GM12878 (cell line): ENCODE results near the gene CLDN9. TPM values are rescaled to one million over a fixed set of nuclear protein-coding genes. Genes with fewer than 3 reads are reported as not detected.

Experiments
- ATAC-seq: fragments of 200-7000 bp; cut with Tn5 transposase; 3 replicates; pipeline ENCODE4 v1.9.1; 2020; ENCODE audit warnings: mild to moderate bottlenecking, moderate library complexity
- BruUV-seq: library from RNA; stranded (reverse); fragments of 400-500 nt; replicated peaks from 2 replicates; lab custom pipeline; 2021; lab: Mats Ljungman, UMichigan
- CTCF ChIA-PET: fragments of 300-600 bp; sonication (Branson Sonifier 250); formaldehyde crosslinking; extraction: SDS; loops from one replicate; lab custom pipeline; 2021; ENCODE audit warnings: inconsistent platforms; lab: Yijun Ruan, JAX
- POLR2A ChIA-PET: fragments of 350-600 bp; formaldehyde crosslinking; extraction: SDS; loops from one replicate; lab custom pipeline; 2021; ENCODE audit warnings: inconsistent platforms; lab: Charles Lee
- RAD21 ChIA-PET: fragments of 300-600 bp; sonication (Branson Sonifier 250); formaldehyde crosslinking; loops from one replicate; lab custom pipeline; 2023; ENCODE audit warnings: antibody characterized with exemption; ENCODE audit not compliant: unreplicated experiment; lab: Charles Lee
- SMC1A ChIA-PET: fragments of 300-600 bp; sonication (Branson Sonifier 250); formaldehyde crosslinking; loops from one replicate; lab custom pipeline; 2023; ENCODE audit not compliant: unreplicated experiment, uncharacterized antibody; lab: Charles Lee
- DNase-seq: peaks from one replicate; pipeline ENCODE4 v3.0.0-alpha.2; 2011; ENCODE audit warnings: low read depth, low spot score
- FAIRE-seq: peaks from 3 replicates; lab custom pipeline; 2011; peaks lifted over from hg19 to GRCh38; lab: Jason Lieb, UNC
- H2AFZ ChIP-seq: 2 replicates; pipeline ENCODE4 v1.6.0; 2011; ENCODE audit warnings: low read depth, low read length, control low read depth; ENCODE audit not compliant: control insufficient read depth
- H3K27ac ChIP-seq: 2 replicates; pipeline ENCODE4 v1.5.1; 2011; ENCODE audit warnings: control low read depth; ENCODE audit not compliant: control insufficient read depth, insufficient read depth
- H3K27me3 ChIP-seq, 2 experiments: replicated peaks in 1 of 2; 2 replicates each; pipeline versions ENCODE4 v1.6.0 to v1.6.1; 2011; ENCODE audit warnings: low read length in 1 of 2; ENCODE audit not compliant: control insufficient read depth in 2 of 2, insufficient read depth in 2 of 2
- H3K36me3 ChIP-seq, 2 experiments: 2 replicates each; pipeline ENCODE4 v1.5.1; 2011; ENCODE audit warnings: low read length in 1 of 2; ENCODE audit not compliant: control insufficient read depth in 2 of 2, insufficient read depth in 2 of 2
- H3K4me1 ChIP-seq: 2 replicates; pipeline ENCODE4 v1.6.1; 2011; ENCODE audit warnings: mild to moderate bottlenecking, low read length, moderate library complexity, mixed read lengths; ENCODE audit not compliant: control insufficient read depth, insufficient read depth
- H3K4me2 ChIP-seq: 2 replicates; pipeline ENCODE4 v1.6.0; 2011; ENCODE audit warnings: control low read depth; ENCODE audit not compliant: control insufficient read depth, insufficient read depth
- H3K4me3 ChIP-seq: fragments of 200-600 bp; sonication (generic); 2 replicates; pipeline ENCODE4 v1.5.1; 2016
- H3K79me2 ChIP-seq: 2 replicates; pipeline ENCODE4 v1.6.0; 2011; ENCODE audit warnings: low read length; ENCODE audit not compliant: control insufficient read depth, insufficient read depth
- H3K9ac ChIP-seq: 2 replicates; pipeline ENCODE4 v1.8.0; 2011; ENCODE audit warnings: low read length, control low read depth, mixed read lengths; ENCODE audit not compliant: control insufficient read depth, insufficient read depth
- H3K9me3 ChIP-seq: replicated peaks from 3 replicates; pipeline ENCODE4 v1.5.1; 2011; ENCODE audit warnings: mild to moderate bottlenecking, low read length; ENCODE audit not compliant: control insufficient read depth, insufficient read depth
- H4K20me1 ChIP-seq: 2 replicates; pipeline ENCODE4 v1.6.0; 2011; ENCODE audit not compliant: control insufficient read depth, insufficient read depth
- CREM ChIP-seq: IDR thresholded peaks from 2 replicates; pipeline ENCODE4 v1.6.1; 2014; ENCODE audit warnings: antibody characterized with exemption, low read depth
- NFXL1 ChIP-seq: fragments of 450-650 bp; IDR thresholded peaks from 2 replicates; pipeline ENCODE4 v1.6.1; 2017; ENCODE audit warnings: antibody characterized with exemption, mild to moderate bottlenecking, borderline replicate concordance
- NR2F1 ChIP-seq: fragments of 450-650 bp; conservative IDR thresholded peaks from 2 replicates; pipeline ENCODE4 v1.6.1; 2017; ENCODE audit warnings: mild to moderate bottlenecking
- PAX8 ChIP-seq: fragments of 450-650 bp; IDR thresholded peaks from 2 replicates; pipeline ENCODE4 v1.6.1; 2017; ENCODE audit warnings: mild to moderate bottlenecking, moderate library complexity
- RCOR1 ChIP-seq: conservative IDR thresholded peaks from 2 replicates; pipeline ENCODE4 v1.6.1; 2012; ENCODE audit warnings: low read depth, low read length, improper control_type of control experiment
- ZBTB40 ChIP-seq: fragments of 450-650 bp; IDR thresholded peaks from 2 replicates; pipeline ENCODE4 v1.6.1; 2016; ENCODE audit warnings: mild to moderate bottlenecking, moderate library complexity, borderline replicate concordance
- WGBS: methylation state at CpG from one replicate; pipeline ENCODE4 v1.1.6; 2016; ENCODE audit warnings: low lambda C conversion rate; ENCODE audit not compliant: insufficient replicate concordance, insufficient coverage; ENCODE audit errors: missing lambda C conversion rate; 5-methylcytosine and 5-hydroxymethylcytosine counted together
- in situ Hi-C: fragments of 300-500 bp; cut with MboI; formaldehyde crosslinking; loops from 9 replicates; pipeline ENCODE4 v1.14.3; 2018; ENCODE audit warnings: mixed read lengths
- intact Hi-C: fragments of 100-400 bp; cut with micrococcal nuclease; formaldehyde crosslinking; loops from one replicate; pipeline ENCODE4 v1.14.2; 2022; ENCODE audit not compliant: unreplicated experiment
- polyA plus RNA-seq, 11 experiments: library from polyadenylated mRNA; depleted of rRNA in 4 of 11; unstranded in 6 of 11; stranded (reverse) in 5 of 11; fragments of >200 nt; fragmentation: Nextera tagmentation in 4 of 11; fragmentation: Illumina TruSeq in 1 of 11; extraction: Ambion mirVana in 4 of 11; extraction: Trizol in 1 of 11; gene quantifications; 1 replicate in 1 of 11; 2 replicates in 10 of 11; pipeline versions ENCODE4 v1.2.1 to v1.2.3, GENCODE V29; 2011 to 2016; ENCODE audit warnings: inconsistent platforms in 2 of 11, missing spikeins in 2 of 11, low read depth in 1 of 11
- total RNA-seq, 4 experiments: library from RNA; depleted of rRNA in 3 of 4; stranded (reverse); fragments of >200 nt in 3 of 4; fragmentation: Illumina TruSeq in 1 of 4; extraction: Trizol in 1 of 4; gene quantifications; 2 replicates each; pipeline versions ENCODE4 v1.2.1 to v1.2.3, GENCODE V29; 2013 to 2021

CLDN9 gene
- total and polyA plus RNA-seq, 10 of the 15 experiments (the other 5 are each of a cell fraction or from before 2014, with no cell fraction given): not detected

- Histone ChIP-seq H3K9ac (no peak overlapping the region), H3K27me3 (peaks cover 0 to 17% of the 10 kb centered on the region in 2 experiments)
- SMC1A ChIA-PET: interaction anchor here (7.2 kb wide), 1 partner anchor 19 kb away, joined by 91 read pairs; the partner anchor contains the start of genes HCFC1R1 and THOC6
- TF ChIP-seq NFXL1: no peak
- TF ChIP-seq PAX8: no peak
- TF ChIP-seq NR2F1: no peak
- no peak for TF ChIP-seq RCOR1
- no peak for TF ChIP-seq CREM
- TF ChIP-seq ZBTB40: peak; percentile 67; the same call in 1 of the 2 replicates
- TF ChIP-seq, all 136 proteins: peak for 1
- Histone ChIP-seq H3K4me3 (no peak overlapping the region), H2AFZ (no peak overlapping the region; the same call in 1 of the 2 replicates), H3K36me3 (no peaks in the 10 kb centered on the region), H3K79me2 (no peaks in the 10 kb centered on the region), H4K20me1 (no peaks in the 10 kb centered on the region), H3K4me1 (peaks cover 17% of the 10 kb centered on the region), H3K9me3 (no peaks in the 10 kb centered on the region), H3K27ac (no peak overlapping the region), H3K4me2 (peak overlapping the region; percentile 26; the same call in 1 of the 2 replicates)
- in situ Hi-C loops: no loop called here
- ChIA-PET RAD21 (interaction anchor here (1.5 to 2.1 kb wide), 2 partner anchors 15 to 21 kb away, joined by 7 to 8 read pairs; no protein-coding TSS in a partner anchor), POLR2A (interaction anchor here (0.6 to 2.1 kb wide), 4 partner anchors 12 to 25 kb away, joined by 3 to 5 read pairs (median 4); partner anchors contain the start of gene TNFRSF12A), CTCF (interaction anchor here (0.9 to 11.3 kb wide), 2 partner anchors 19 to 52 kb away, joined by 3 to 421 read pairs; partner anchors contain the start of genes CLDN6, HCFC1R1, THOC6 and TNFRSF12A)
- DNase-seq (no peak), FAIRE-seq (peak; percentile 41), ATAC-seq (no peak)
- intact Hi-C loops: no loop called here
- WGBS: 28% methylated on average over 13 of the region's 13 CpGs
- BruUV-seq: no TSS peak
These were observed 5.4 kb upstream of the CLDN9 start for GRCh38 chr16:3007059-3007956.
